Keratinocyte (primary cell): ENCODE data around the gene TCF7L2. TPM values are rescaled to one million over a fixed set of nuclear protein-coding genes. Genes with fewer than 3 reads are reported as not detected.

Source experiments
- DNase-seq: peaks from one replicate; pipeline ENCODE4 v3.0.0-alpha.2; 2011; ENCODE audit warnings: low read depth, missing footprints, low spot score
- FAIRE-seq: peaks from 2 replicates; lab custom pipeline; 2011; peaks lifted over from hg19 to GRCh38; lab: Jason Lieb, UNC
- H2AFZ ChIP-seq: 2 replicates; pipeline ENCODE4 v1.6.0; 2012; ENCODE audit warnings: low read length, control low read depth, inconsistent platforms; ENCODE audit not compliant: control insufficient read depth
- H3K27ac ChIP-seq: 2 replicates; pipeline ENCODE4 v1.5.1; 2011; ENCODE audit warnings: low read length; ENCODE audit not compliant: control insufficient read depth, insufficient read depth
- H3K27me3 ChIP-seq: 3 replicates; pipeline ENCODE4 v1.6.0; 2011; ENCODE audit warnings: low read length; ENCODE audit not compliant: control insufficient read depth, insufficient read depth; ENCODE audit errors: extremely low read depth
- H3K36me3 ChIP-seq, 2 experiments: 2 replicates in 1 of 2; 3 replicates in 1 of 2; pipeline ENCODE4 v1.5.1; 2011; ENCODE audit warnings: low read length in 2 of 2, mild to moderate bottlenecking in 1 of 2; ENCODE audit not compliant: control insufficient read depth in 2 of 2, insufficient read depth in 2 of 2; ENCODE audit errors: extremely low read depth in 1 of 2
- H3K4me1 ChIP-seq: 3 replicates; pipeline ENCODE4 v1.5.1; 2011; ENCODE audit warnings: low read length; ENCODE audit not compliant: control insufficient read depth, insufficient read depth; ENCODE audit errors: extremely low read depth
- H3K4me2 ChIP-seq: 3 replicates; pipeline ENCODE4 v1.6.0; 2011; ENCODE audit warnings: low read depth, low read length; ENCODE audit not compliant: control insufficient read depth, insufficient read depth; ENCODE audit errors: extremely low read depth
- H3K4me3 ChIP-seq, 3 experiments: fragments of 200-600 bp in 1 of 3; sonication (generic) in 1 of 3; 2 replicates in 2 of 3; 3 replicates in 1 of 3; pipeline ENCODE4 v1.5.1; 2011 to 2016; ENCODE audit warnings: low read length in 3 of 3, mild to moderate bottlenecking in 3 of 3, control low read depth in 2 of 3, inconsistent platforms in 1 of 3, low read depth in 1 of 3, mixed read lengths in 1 of 3, mixed run types in 1 of 3, moderate library complexity in 1 of 3; ENCODE audit not compliant: control insufficient read depth in 2 of 3, insufficient read depth in 2 of 3; ENCODE audit errors: extremely low read depth in 1 of 3
- H3K79me2 ChIP-seq: 2 replicates; pipeline ENCODE4 v1.6.0; 2012; ENCODE audit warnings: low read length; ENCODE audit not compliant: control insufficient read depth, insufficient read depth
- H3K9ac ChIP-seq: 3 replicates; pipeline ENCODE4 v1.6.0; 2011; ENCODE audit warnings: low read length; ENCODE audit not compliant: control insufficient read depth, insufficient read depth; ENCODE audit errors: extremely low read depth
- H3K9me1 ChIP-seq: 3 replicates; pipeline ENCODE4 v1.6.0; 2011; ENCODE audit warnings: low read length; ENCODE audit not compliant: control insufficient read depth, insufficient read depth; ENCODE audit errors: extremely low read depth
- H3K9me3 ChIP-seq: 2 replicates; pipeline ENCODE4 v1.5.1; 2012; ENCODE audit warnings: low read depth, low read length; ENCODE audit not compliant: control insufficient read depth
- H4K20me1 ChIP-seq: 3 replicates; pipeline ENCODE4 v1.6.0; 2011; ENCODE audit warnings: low read length; ENCODE audit not compliant: control insufficient read depth, insufficient read depth; ENCODE audit errors: extremely low read depth
- EZH2 ChIP-seq: IDR thresholded peaks from one replicate; pipeline ENCODE4 v1.6.1; 2012; ENCODE audit warnings: inconsistent platforms, mild to moderate bottlenecking, low read length, moderate library complexity
- dilution Hi-C: fragments of 300-500 bp; cut with MboI; formaldehyde crosslinking; loops from one replicate; pipeline ENCODE4 v1.7.0; 2020; ENCODE audit warnings: low sequenced_read_pairs; ENCODE audit not compliant: extremely low pct_ligation_motif_present
- polyA plus RNA-seq, 5 experiments: library from polyadenylated mRNA; depleted of rRNA in 3 of 5; stranded (reverse) in 3 of 5; stranded (forward) in 1 of 5; unstranded in 1 of 5; fragments of >200 nt; gene quantifications; 1 replicate in 1 of 5; 2 replicates in 3 of 5; 3 replicates in 1 of 5; pipeline versions ENCODE4 v1.2.1 to v1.2.3, GENCODE V29; 2011 to 2012; ENCODE audit warnings: missing spikeins in 2 of 5, low read depth in 1 of 5, low replicate concordance in 1 of 5
- TF ChIP-seq, protein P1 (sequence below), 3 experiments: IDR thresholded peaks in 1 of 3; conservative IDR thresholded peaks in 1 of 3; optimal IDR thresholded peaks in 1 of 3; 2 replicates in 2 of 3; 3 replicates in 1 of 3; pipeline versions ENCODE3 to v1.5.1; 2011; ENCODE audit warnings: low read length in 3 of 3, mild to moderate bottlenecking in 3 of 3, moderate library complexity in 2 of 3, control low read depth in 1 of 3, inconsistent platforms in 1 of 3; ENCODE audit not compliant: insufficient read depth in 2 of 3; ENCODE audit errors: extremely low read depth in 1 of 3

The TCF7L2 gene
- polyA plus RNA-seq, 1 donor (not counting 4 experiments of a cell fraction or from before 2014, with no cell fraction given), result 2.5 TPM

DNA sequence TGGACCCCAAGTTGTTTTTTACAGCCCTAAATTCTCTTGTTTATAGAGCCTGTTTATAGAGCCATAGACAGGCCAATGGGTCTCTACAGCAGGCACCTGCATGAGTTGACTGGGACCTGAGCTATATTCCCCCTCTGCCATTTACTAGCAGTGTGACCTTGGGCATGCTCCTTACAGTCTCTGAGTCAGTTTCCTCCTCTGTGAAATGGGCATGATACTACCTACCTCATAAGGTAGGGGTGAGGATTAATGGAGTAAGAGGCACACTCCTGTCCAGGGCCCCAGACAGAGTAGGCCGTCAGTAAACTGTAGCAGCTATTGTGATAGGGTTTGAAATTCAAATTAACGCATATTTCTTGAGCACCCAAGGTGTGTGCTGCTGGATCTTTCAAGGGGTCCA is 138.1 kb downstream of the TCF7L2 start:
- Histone ChIP-seq H3K27me3 (no peaks in the 10 kb centered on the region), H3K4me1 (peaks cover 14% of the 10 kb centered on the region), H3K4me3 (no peak overlapping the region), H3K9ac (no peak overlapping the region), H3K27ac (no peak overlapping the region), H3K9me1 (no peaks in the 10 kb centered on the region), H3K9me3 (no peaks in the 10 kb centered on the region), H3K4me2 (no peak overlapping the region), H4K20me1 (no peaks in the 10 kb centered on the region), H2AFZ (no peak overlapping the region), H3K79me2 (no peaks in the 10 kb centered on the region), H3K36me3 (no peaks in the 10 kb centered on the region)
- TF ChIP-seq, protein P1, sequence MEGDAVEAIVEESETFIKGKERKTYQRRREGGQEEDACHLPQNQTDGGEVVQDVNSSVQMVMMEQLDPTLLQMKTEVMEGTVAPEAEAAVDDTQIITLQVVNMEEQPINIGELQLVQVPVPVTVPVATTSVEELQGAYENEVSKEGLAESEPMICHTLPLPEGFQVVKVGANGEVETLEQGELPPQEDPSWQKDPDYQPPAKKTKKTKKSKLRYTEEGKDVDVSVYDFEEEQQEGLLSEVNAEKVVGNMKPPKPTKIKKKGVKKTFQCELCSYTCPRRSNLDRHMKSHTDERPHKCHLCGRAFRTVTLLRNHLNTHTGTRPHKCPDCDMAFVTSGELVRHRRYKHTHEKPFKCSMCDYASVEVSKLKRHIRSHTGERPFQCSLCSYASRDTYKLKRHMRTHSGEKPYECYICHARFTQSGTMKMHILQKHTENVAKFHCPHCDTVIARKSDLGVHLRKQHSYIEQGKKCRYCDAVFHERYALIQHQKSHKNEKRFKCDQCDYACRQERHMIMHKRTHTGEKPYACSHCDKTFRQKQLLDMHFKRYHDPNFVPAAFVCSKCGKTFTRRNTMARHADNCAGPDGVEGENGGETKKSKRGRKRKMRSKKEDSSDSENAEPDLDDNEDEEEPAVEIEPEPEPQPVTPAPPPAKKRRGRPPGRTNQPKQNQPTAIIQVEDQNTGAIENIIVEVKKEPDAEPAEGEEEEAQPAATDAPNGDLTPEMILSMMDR (optimal IDR thresholded peaks at IDR 0.05 in 1 of 3, IDR thresholded peaks at IDR 0.05 in 1 of 3, conservative IDR thresholded peaks at IDR 0.05 in 1 of 3; ENCODE audit: extremely low read depth in 1 of 3, insufficient read depth in 2 of 3, low read length in 3 of 3), result no peak
- no peak for TF ChIP-seq EZH2
- FAIRE-seq (peak; percentile 59), DNase-seq (no peak)
- dilution Hi-C loops, result no loop called here

DNA sequence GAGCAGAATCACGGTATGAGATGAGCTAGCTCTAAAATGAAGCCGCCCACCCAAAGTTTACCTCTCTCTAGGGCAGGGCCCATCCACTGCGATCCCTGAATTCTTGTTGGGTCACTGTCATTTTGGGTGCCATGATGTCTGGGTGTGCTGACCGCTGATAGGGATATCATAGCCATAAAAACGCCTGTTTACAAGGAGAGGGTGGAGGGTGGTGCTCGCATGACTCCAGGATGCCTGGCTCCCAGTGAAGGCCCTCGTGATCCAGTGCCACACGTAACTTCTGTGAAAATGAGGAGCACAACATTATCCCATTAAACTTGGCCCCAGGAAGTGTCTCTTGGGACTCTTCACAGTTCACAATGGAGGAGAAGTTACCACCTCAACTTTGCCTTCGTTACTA is 139.5 kb downstream of the TCF7L2 start:
- dilution Hi-C loops, result no loop called here
- no peak overlapping the region for H3K4me2 ChIP-seq
- no peaks in the 10 kb centered on the region for H3K9me3 ChIP-seq
- no peak overlapping the region for H3K9ac ChIP-seq
- H4K20me1 ChIP-seq, result no peaks in the 10 kb centered on the region
- H3K36me3 ChIP-seq, result no peaks in the 10 kb centered on the region
- H3K27me3 ChIP-seq, result no peaks in the 10 kb centered on the region
- TF ChIP-seq EZH2, result no peak
- TF ChIP-seq, protein P1 (optimal IDR thresholded peaks at IDR 0.05 in 1 of 3, IDR thresholded peaks at IDR 0.05 in 1 of 3, conservative IDR thresholded peaks at IDR 0.05 in 1 of 3; ENCODE audit: extremely low read depth in 1 of 3, insufficient read depth in 2 of 3, low read length in 3 of 3), result no peak
- H3K79me2 ChIP-seq, result no peaks in the 10 kb centered on the region
- H3K27ac ChIP-seq, result no peak overlapping the region
- H3K4me1 ChIP-seq, result peaks cover 25% of the 10 kb centered on the region
- H3K4me3 ChIP-seq, result no peak overlapping the region
- no peak overlapping the region for H2AFZ ChIP-seq
- no peaks in the 10 kb centered on the region for H3K9me1 ChIP-seq
- FAIRE-seq (no peak), DNase-seq (no peak)
